HUES64 (cell line): ENCODE data around the gene HIVEP3.

Experiments
- H3K27ac ChIP-seq: 2 replicates; pipeline ENCODE4 v1.7.0; 2013; ENCODE audit warnings: low read depth, low read length, inconsistent platforms
- H3K27me3 ChIP-seq: 2 replicates; pipeline ENCODE4 v1.6.1; 2013; ENCODE audit warnings: mild to moderate bottlenecking, low read length; ENCODE audit not compliant: insufficient read depth
- H3K36me3 ChIP-seq: 2 replicates; pipeline ENCODE4 v1.6.1; 2013; ENCODE audit warnings: mild to moderate bottlenecking, low read length; ENCODE audit not compliant: insufficient read depth
- H3K4me1 ChIP-seq: 2 replicates; pipeline ENCODE4 v1.6.1; 2013; ENCODE audit warnings: mild to moderate bottlenecking, low read length, moderate library complexity; ENCODE audit not compliant: insufficient read depth
- H3K4me3 ChIP-seq: 2 replicates; pipeline ENCODE4 v1.5.1; 2013; ENCODE audit warnings: mild to moderate bottlenecking, low read length, moderate library complexity
- H3K9ac ChIP-seq: 2 replicates; pipeline ENCODE4 v1.6.1; 2013; ENCODE audit warnings: mild to moderate bottlenecking, low read depth, low read length
- H3K9me3 ChIP-seq: 2 replicates; pipeline ENCODE4 v1.6.1; 2013; ENCODE audit warnings: low read depth, low read length; ENCODE audit not compliant: insufficient read depth
- WGBS: fragments of 150-250, 120-280 bp; methylation state at CpG from one replicate; pipeline ENCODE4 v1.1.7; 2013; ENCODE audit warnings: missing lambda C conversion rate; 5-methylcytosine and 5-hydroxymethylcytosine counted together

The HIVEP3 gene

GRCh38 chr1:41580021-41580420, 338.7 kb downstream of the HIVEP3 start:
- Histone ChIP-seq H3K9me3 (0 out of 2 replicates have a peak, but pooled peaks cover 2% of the 10 kb centered on the region), H3K9ac (no peak overlapping the region), H3K27me3 (no peaks in the 10 kb centered on the region), H3K36me3 (no peaks in the 10 kb centered on the region), H3K4me1 (no peaks in the 10 kb centered on the region), H3K27ac (no peak overlapping the region), H3K4me3 (no peak overlapping the region)
- 89% methylated on average over 6 of the region's 6 CpGs for WGBS

- no peaks in the 10 kb centered on the region for H3K27me3 ChIP-seq
- WGBS, result 32% methylated on average over 4 of the region's 4 CpGs
- H3K36me3 ChIP-seq, result no peaks in the 10 kb centered on the region
- no peaks in the 10 kb centered on the region for H3K4me1 ChIP-seq
- H3K27ac ChIP-seq, result no peak overlapping the region
- H3K9me3 ChIP-seq, result 0 out of 2 replicates have a peak, but pooled peaks cover 2% of the 10 kb centered on the region
- H3K9ac ChIP-seq, result no peak overlapping the region
- no peak overlapping the region for H3K4me3 ChIP-seq
Measured at GRCh38 chr1:41578712-41579335, 339.9 kb downstream of the HIVEP3 start.

- Histone ChIP-seq H3K36me3 (no peaks in the 10 kb centered on the region), H3K27ac (no peak overlapping the region), H3K9ac (no peak overlapping the region), H3K4me3 (no peak overlapping the region), H3K4me1 (no peaks in the 10 kb centered on the region), H3K27me3 (0 out of 2 replicates have a peak, but pooled peaks cover 5% of the 10 kb centered on the region), H3K9me3 (0 out of 2 replicates have a peak, but pooled peaks cover 2% of the 10 kb centered on the region)
- 77% methylated on average over 4 of the region's 4 CpGs for WGBS
Measured at GRCh38 chr1:41576620-41577019, 342.1 kb downstream of the HIVEP3 start.

GRCh38 chr1:41576206-41576605, 342.5 kb downstream of the HIVEP3 start:
- WGBS, result 84% methylated on average over 3 of the region's 3 CpGs
- H3K27me3 ChIP-seq, result 0 out of 2 replicates have a peak, but pooled peaks cover 5% of the 10 kb centered on the region
- no peaks in the 10 kb centered on the region for H3K36me3 ChIP-seq
- H3K27ac ChIP-seq, result no peak overlapping the region
- H3K9ac ChIP-seq, result no peak overlapping the region
- H3K9me3 ChIP-seq, result 0 out of 2 replicates have a peak, but pooled peaks cover 2% of the 10 kb centered on the region
- no peak overlapping the region for H3K4me3 ChIP-seq
- no peaks in the 10 kb centered on the region for H3K4me1 ChIP-seq

GRCh38 chr1:41574842-41575241, 343.9 kb downstream of the HIVEP3 start:
- WGBS, result 86% methylated on average over 5 of the region's 5 CpGs
- Histone ChIP-seq H3K9me3 (0 out of 2 replicates have a peak, but pooled peaks cover 2% of the 10 kb centered on the region), H3K4me1 (no peaks in the 10 kb centered on the region), H3K4me3 (no peak overlapping the region), H3K27me3 (0 out of 2 replicates have a peak, but pooled peaks cover 5% of the 10 kb centered on the region), H3K27ac (no peak overlapping the region), H3K9ac (no peak overlapping the region), H3K36me3 (no peaks in the 10 kb centered on the region)

- 40% methylated on average over 18 of the region's 18 CpGs for WGBS
- H3K4me1 ChIP-seq, result no peaks in the 10 kb centered on the region
- H3K9me3 ChIP-seq, result no peaks in the 10 kb centered on the region
- H3K9ac ChIP-seq, result no peak overlapping the region
- H3K27me3 ChIP-seq, result 0 out of 2 replicates have a peak, but pooled peaks cover 5% of the 10 kb centered on the region
- H3K36me3 ChIP-seq, result no peaks in the 10 kb centered on the region
- H3K4me3 ChIP-seq, result no peak overlapping the region
- no peak overlapping the region for H3K27ac ChIP-seq
Measured at GRCh38 chr1:41573785-41574713, 344.7 kb downstream of the HIVEP3 start.

- 0 out of 2 replicates have a peak, but pooled peaks cover 5% of the 10 kb centered on the region for H3K27me3 ChIP-seq
- H3K27ac ChIP-seq, result no peak overlapping the region
- H3K9me3 ChIP-seq, result no peaks in the 10 kb centered on the region
- no peak overlapping the region for H3K9ac ChIP-seq
- no peaks in the 10 kb centered on the region for H3K4me1 ChIP-seq
- WGBS, result 97% methylated on average over 2 of the region's 3 CpGs
- no peaks in the 10 kb centered on the region for H3K36me3 ChIP-seq
- no peak overlapping the region for H3K4me3 ChIP-seq
Measured at GRCh38 chr1:41573194-41573593, 345.5 kb downstream of the HIVEP3 start.

GRCh38 chr1:41572224-41572623, 346.5 kb downstream of the HIVEP3 start:
- WGBS, result 96% methylated on average over 5 of the region's 5 CpGs
- H3K27ac ChIP-seq, result no peak overlapping the region
- no peak overlapping the region for H3K9ac ChIP-seq
- H3K27me3 ChIP-seq, result 0 out of 2 replicates have a peak, but pooled peaks cover 5% of the 10 kb centered on the region
- H3K4me1 ChIP-seq, result no peaks in the 10 kb centered on the region
- no peaks in the 10 kb centered on the region for H3K9me3 ChIP-seq
- H3K36me3 ChIP-seq, result no peaks in the 10 kb centered on the region
- H3K4me3 ChIP-seq, result no peak overlapping the region

GRCh38 chr1:41571041-41571440, 347.7 kb downstream of the HIVEP3 start:
- no peak overlapping the region for H3K27ac ChIP-seq
- H3K4me1 ChIP-seq, result no peaks in the 10 kb centered on the region
- WGBS, result 93% methylated on average over 3 of the region's 3 CpGs
- H3K4me3 ChIP-seq, result no peak overlapping the region
- 0 out of 2 replicates have a peak, but pooled peaks cover 5% of the 10 kb centered on the region for H3K27me3 ChIP-seq
- H3K36me3 ChIP-seq, result no peaks in the 10 kb centered on the region
- no peak overlapping the region for H3K9ac ChIP-seq
- no peaks in the 10 kb centered on the region for H3K9me3 ChIP-seq

GRCh38 chr1:41568204-41568603, 350.5 kb downstream of the HIVEP3 start:
- Histone ChIP-seq H3K4me3 (no peak overlapping the region), H3K9ac (no peak overlapping the region), H3K4me1 (no peaks in the 10 kb centered on the region), H3K36me3 (no peaks in the 10 kb centered on the region), H3K27ac (no peak overlapping the region), H3K9me3 (no peaks in the 10 kb centered on the region), H3K27me3 (0 out of 2 replicates have a peak, but pooled peaks cover 5% of the 10 kb centered on the region)
- WGBS, result 92% methylated on average over 9 of the region's 9 CpGs

GRCh38 chr1:41566969-41567368, 351.8 kb downstream of the HIVEP3 start:
- H3K27me3 ChIP-seq, result 0 out of 2 replicates have a peak, but pooled peaks cover 1% of the 10 kb centered on the region
- H3K27ac ChIP-seq, result no peak overlapping the region
- H3K4me3 ChIP-seq, result no peak overlapping the region
- H3K9me3 ChIP-seq, result no peaks in the 10 kb centered on the region
- H3K36me3 ChIP-seq, result no peaks in the 10 kb centered on the region
- H3K4me1 ChIP-seq, result no peaks in the 10 kb centered on the region
- H3K9ac ChIP-seq, result no peak overlapping the region
- WGBS, result 98% methylated on average over 2 of the region's 2 CpGs
